Dermis microvascular lymphatic vessel endothelial cell (primary cell): Measurements from ENCODE around the gene NFIA. TPM values are rescaled to one million over a fixed set of nuclear protein-coding genes. Genes with fewer than 3 reads are reported as not detected.
A peak's percentile ranks its signal among the peaks of the same experiment; 100 is the strongest.

Experiments used
- DNase-seq, 2 donors: peaks; one replicate each; pipeline versions ENCODE4 v3.0.0 to v3.0.0-alpha.2; 2010; ENCODE audit warnings: low read depth in 2 of 2
- total RNA-seq: library from RNA; depleted of rRNA; stranded (reverse); fragments of >200 nt; gene quantifications from 2 replicates; pipeline ENCODE4 v1.2.1, GENCODE V29; 2014

Gene NFIA
- total RNA-seq, 1 donor from 2014 or later, result 9.6 TPM

DNA sequence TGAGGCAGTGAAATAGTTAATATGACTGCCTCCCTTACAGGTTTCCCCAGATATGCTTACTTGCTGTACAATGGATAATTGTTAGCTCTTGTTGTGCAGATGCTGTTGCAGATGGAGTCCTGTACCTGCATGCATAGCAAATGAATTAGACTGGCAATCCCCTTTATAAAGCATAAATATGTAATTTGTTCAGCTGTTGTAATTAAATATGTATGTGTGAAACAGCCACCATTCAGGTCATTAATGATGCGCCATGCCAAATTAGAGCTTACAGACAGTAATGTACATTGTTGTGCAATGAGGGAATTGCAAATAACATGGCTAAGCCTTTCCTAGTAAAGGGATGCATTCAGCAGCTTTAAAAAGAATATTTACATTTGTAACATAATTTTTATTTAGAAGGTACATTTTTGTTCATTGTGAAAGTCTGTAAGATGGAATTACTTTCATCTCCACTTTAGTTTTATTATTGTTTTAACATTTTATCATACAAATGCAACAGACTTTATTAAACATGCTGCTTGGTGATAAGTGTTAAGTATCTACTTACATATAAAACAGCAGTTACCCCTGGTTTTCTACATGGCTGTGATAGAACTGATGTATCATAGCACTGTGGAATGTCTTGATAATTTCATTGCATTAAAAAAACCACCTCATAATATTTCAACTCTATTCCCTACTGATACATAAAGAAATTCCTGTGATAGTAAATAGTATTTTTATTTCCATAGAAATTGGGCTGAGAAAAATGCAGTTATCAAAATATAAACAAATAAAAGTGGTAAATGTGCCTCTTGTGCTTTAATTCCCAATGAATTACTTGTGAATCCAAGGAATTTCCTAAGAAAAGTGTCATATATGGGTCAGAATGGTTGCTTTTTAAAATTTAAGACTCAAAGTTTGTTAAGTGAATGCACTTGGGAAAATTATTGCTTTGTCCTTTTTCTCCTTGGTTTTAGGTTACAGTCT, 99.0 kb downstream of the NFIA start:
- no peak for DNase-seq

GRCh38 chr1:61182049-61182448, 99.7 kb downstream of the NFIA start:
- DNase-seq, result peak in 1 of 2 donors; percentile 83

DNA sequence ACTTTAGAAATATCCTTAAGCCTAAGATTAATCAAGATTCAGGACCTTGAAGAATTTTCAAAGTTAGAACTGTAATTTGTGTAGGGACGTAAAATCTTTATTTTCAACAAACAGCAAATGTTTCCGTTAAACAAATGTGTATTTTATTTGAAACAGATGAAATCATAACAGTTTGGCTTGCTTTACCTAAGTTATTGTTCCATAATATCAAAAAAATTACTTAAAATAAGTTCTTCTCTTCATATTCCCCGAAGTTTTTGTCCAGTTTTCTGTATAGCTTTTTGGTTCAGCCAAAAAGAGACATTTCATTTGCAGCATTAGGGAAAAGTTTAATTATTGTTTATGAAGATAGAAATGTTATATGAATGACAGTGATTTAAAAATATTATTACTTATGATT, 100.1 kb downstream of the NFIA start:
- no peak for DNase-seq

- DNase-seq, result peak; percentile 89 to 91
Measured at GRCh38 chr1:61183471-61184039, 101.2 kb downstream of the NFIA start.

DNA sequence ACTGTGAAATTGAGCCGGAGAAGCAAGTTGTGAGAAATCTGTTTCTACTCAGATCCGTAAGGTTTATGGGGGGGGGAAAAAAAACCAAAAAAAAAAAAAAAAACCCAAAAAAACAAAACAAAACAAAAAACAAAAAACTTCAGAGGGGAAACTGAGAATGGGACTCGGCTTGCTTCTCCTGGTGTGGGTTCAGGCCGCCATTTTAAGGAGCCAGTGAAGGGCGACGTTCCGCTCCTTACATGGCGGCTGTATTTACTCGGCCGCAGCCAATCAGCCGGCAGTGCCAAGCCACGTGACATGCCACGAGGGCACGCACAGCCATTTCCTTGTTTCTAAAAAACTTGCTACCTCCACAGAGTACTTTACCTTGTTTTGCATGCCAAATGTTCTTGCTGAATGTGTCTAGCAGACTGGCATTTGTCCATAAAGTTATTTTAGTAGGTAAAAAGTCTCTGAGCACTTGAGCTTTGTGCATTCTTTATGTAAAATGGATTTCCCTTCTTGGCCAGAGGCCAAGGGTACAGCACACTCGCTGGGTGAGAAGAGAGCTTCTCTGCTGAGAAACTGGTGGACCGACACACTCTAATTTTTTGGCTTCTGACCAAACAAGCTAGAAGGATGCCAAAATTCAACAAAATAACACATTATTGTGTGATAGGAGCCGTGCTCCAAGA, 101.8 kb downstream of the NFIA start:
- DNase-seq, result peak; percentile 93 to 96

DNA sequence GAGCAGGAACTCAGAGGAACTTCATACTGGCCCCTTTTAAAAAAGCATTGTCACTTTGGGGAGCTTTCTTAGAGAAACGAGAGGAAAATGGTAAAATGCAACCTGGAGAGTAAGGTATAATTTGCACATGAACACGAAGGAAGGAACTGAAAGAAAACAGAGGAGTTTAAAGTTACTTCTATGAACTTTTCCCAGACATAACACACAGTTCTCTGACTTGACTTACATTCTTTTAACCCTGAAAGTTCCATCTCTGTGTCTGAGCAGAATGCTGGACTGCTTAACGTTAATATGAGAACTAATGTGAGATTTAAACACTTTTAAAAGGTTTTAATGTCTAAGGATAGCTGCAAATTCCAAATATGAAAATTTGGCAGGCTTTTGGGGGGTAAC, 102.3 kb downstream of the NFIA start:
- no peak for DNase-seq

DNA sequence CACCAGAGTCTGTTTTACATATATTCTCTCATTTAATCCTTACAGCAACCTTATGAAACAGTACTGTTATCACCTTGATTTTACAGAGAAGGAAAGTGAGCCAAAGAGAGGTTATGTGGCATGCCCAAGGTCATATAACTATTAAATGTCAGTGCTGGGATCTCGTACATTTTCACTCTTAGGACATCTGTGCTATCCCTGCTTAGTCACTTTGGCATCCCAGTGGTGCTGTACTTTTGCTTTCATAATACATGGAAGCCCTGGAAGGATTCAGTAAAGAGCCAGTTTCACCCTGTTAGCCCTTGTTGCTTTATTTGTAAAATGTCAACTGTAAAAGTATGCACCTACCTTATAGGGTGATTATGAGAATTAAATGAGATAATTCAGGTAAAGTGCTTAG, 104.4 kb downstream of the NFIA start:
- DNase-seq, result no peak

- no peak for DNase-seq
Measured at GRCh38 chr1:61187352-61188086, 105.2 kb downstream of the NFIA start.

DNA sequence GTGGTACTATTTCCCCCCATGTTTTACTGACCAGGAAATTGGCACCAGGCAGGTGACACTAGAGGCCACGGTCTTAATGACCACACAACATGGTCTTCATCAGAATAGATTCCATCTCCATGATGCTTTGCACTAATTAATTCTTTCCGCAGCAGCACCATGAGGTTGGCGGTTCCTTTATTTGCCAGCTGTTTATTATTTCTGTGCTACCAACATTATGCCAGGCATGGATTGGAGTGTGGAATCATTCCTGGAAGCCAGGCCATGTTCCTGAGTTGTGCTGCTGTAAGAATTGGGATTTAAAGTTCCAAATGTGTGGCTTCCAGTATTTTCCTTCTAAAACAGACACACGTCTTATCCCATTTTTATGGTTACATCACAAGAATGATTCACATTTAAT, 107.8 kb downstream of the NFIA start:
- DNase-seq, result no peak

GRCh38 chr1:61190618-61191432, 108.5 kb downstream of the NFIA start:
- DNase-seq, result no peak

GRCh38 chr1:61191433-61191720, 109.0 kb downstream of the NFIA start:
- no peak for DNase-seq

DNA sequence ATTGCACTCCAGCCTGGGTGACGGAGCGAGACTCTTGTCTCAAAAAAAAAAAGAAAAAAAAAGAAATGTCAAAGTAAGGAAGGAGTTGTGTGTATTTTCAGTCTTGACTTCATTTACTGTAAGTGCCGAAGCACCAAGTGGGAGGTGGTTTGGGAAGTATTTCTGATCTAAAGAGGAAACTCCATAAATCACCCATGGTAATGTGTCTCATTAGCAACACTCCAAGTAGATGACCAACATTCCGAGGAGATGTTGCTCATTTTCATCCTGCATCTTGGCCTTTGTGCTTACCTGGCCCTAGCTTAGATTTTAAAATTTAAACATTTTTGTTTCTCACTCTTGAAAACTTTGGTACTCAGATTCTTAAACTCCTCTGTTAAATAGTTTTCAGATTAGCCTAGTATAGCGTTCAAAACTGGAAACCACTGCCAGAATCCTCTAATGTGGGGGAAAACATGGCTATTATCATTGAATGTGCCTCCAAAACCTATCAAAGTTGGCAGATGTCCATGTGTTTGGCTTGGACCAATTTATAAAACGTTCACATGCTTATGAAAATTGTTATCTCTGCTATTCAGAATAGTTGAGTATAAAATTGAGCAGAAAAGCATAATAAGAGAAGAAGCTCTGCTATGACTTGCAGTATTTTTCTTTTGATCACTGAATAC, 110.4 kb downstream of the NFIA start:
- DNase-seq, result peak; percentile 62 to 67

DNA sequence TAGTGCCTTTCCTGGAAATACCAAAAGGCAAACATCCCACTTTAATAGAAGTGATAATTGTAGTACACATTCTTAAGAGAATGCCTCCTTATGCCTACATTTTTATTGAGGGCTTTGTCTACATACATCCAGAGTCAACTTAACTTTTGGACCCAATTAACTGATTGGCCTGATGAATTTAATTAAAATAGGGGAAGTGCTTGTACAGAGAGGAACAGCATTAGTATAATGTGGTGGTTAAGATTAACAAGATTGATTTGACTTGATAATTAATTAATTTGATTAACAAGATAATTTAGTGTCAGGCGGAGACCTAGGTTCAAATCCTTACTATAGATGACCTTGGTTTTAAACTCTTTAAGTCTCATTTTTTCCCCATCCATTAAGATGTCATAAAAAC, 111.4 kb downstream of the NFIA start:
- DNase-seq, result no peak

DNA sequence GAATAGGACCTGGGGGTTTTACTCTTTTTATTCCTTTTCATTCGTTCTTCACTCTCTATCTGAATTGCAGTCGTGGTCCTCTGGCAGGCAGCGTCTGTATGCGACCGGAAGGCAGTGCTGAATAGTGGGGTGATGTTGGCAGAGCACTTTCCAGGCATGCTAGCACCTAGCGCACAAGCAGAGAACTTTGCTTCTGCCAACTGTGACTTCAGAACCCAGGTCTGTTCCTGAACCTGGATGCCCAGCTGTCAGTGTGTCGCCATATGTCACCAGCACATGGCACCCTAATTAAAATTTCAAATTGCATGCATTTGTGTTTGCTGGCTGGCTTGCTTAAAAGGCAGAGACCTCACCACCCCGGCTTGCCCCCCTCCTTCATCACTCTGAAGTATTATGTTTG, 116.2 kb downstream of the NFIA start:
- DNase-seq, result no peak

- no peak for DNase-seq
Measured at GRCh38 chr1:61201035-61201434, 118.7 kb downstream of the NFIA start.

- DNase-seq, result peak in 1 of 2 donors; percentile 75
Measured at GRCh38 chr1:61202854-61203598, 120.7 kb downstream of the NFIA start.

DNA sequence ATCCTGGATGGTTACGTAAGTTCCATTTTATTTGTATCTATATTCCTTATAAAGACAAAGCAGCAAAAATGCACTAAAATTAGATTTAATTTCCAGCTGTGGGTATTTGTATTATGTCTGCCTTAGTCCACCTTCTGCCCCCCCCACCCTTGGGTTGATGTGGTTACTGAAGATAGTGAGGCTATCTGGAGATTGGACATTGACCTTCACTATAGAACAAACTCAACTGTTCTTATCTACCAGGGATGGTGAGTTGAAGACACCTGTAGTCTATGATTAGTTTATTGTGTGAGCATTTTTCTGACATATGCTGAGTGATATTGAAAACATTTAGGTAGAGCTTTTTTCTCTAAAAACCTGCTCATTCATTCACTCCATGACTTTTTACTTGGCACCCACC, 122.2 kb downstream of the NFIA start:
- DNase-seq, result no peak

DNA sequence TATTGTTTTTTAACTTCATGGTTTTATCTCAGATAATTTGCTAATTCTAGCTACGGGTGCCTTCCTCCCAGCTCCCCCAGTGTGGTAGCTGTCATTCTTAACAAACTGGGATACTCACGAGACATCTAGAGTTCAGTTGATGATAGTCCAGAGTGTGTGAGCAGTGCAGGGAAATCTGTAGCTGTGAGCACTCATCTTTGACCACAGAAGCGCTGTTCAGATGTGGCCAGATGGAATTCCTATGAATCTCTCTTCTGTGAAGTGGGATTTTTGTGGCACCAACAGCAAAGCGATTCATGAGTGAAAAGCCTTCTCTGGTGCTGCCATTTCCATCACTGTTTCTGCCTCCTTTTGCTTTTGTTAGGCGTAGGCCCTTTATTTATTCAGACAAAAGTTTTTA, 125.1 kb downstream of the NFIA start:
- no peak for DNase-seq

DNA sequence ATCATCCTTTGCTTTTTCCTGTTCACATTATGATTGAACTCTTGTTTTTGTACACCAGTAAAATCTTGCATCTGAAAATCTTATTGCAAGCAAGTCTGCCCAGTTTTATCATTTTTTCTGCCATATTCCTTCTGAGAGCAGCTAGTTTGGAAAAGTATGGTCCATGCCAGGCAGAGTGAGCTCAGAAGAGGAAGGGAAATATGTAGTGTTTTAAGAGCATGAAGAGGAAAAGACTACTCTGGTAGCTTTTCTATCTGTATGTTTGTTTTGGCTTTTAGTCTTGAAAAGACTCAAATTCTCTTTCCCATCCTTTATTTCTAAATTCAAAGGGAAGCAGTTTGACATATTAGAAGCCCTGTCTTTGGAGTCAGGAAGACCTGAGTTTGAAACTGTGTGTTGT, 125.8 kb downstream of the NFIA start:
- DNase-seq, result peak in 1 of 2 donors; percentile 42

DNA sequence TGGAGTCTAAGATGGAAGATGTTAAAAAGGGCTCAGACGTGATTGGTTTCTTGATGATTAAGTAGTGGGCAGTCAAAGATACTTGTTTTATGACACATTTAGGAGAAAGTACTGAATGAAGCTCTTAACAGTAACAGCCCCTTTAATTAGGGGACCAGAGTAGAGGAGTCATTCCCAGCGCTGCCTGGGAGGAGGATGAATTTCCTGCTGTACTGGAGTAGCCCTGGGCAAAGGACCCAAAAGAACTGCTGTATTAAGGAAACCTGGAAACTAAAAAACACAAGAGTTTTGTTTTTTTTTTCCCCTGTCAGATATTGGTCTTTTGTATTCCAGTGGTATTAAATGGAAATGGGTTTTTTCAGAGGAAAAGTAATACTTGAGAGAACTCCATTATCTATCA, 126.5 kb downstream of the NFIA start:
- no peak for DNase-seq
